ENCODE results near the gene OAF.

Gene OAF

DNA sequence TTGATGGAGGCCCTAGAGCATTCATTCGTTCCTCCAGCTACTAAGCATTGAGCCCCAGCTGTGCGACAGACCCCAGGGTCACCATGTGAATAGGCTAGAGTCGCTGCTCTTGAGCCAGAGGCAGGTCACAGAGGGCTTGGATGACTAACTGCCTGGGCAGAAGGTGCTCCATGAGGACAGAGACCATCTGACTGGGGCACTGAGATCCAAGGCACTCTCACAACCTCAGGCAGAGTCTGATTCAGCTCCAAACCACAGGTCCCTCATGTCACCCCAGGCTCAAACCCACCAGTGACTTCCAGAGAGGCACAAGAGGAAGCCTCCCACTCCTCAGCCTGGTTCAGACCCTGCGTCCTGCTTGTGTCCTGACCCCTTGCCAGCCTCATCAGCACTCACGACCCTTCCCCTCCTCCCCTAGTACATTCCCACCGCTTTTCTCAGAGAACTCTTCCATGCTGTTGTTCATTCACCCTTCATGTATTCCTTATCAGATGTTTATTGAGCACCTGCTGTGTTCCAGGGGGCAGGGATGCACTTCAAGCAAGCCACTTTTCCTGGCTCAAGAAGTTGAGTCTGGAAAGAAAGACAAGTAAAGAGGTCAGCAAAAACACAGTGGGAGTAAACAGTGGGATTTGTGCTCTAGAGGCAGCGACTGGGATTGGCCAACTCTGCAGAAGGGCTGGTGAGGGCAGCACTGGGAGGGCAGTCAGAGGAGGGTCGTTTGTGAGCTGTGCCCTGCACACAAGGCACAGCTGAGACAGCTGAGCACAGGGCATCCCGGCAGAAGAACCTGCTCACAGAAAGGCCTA lies 9.3 kb downstream of the OAF start:
- in situ Hi-C loops (cut with MboI; ENCODE audit: low sequenced_read_pairs) = no loop called here

GRCh38 chr11:120220747-120221037 lies 9.9 kb downstream of the OAF start:
- in situ Hi-C loops (cut with MboI; ENCODE audit: low sequenced_read_pairs) = no loop called here

DNA sequence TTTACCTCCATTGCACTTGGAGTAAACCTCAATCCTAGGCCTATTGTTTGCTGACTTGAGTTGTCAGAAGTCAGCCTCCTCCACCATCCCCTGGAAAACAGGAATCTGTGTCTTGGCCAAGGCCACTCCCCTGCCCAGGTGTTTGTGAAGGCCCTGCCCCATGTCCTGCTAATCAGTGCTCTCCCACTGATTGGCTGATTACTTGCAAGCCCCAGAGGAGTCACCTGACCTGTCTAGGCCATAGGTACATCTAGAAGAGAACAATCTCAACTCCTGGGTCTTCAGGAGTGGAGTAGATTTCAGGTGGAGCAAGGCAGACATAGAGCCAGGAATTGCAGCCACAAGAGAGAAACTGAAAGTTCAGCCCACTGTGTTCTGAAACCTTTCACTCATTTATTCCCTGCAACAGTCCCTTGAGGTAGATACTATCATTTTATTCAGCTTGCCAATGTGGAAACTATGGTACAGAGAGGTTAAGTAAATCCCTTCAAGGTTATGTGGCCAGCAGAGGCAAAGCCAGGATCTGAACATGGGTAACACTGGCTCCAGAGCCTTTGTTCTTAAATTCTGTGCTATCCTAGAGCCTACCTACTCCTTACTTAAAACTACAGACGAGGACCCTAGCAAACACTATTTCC lies 10.4 kb downstream of the OAF start:
- in situ Hi-C loops (cut with MboI; ENCODE audit: low sequenced_read_pairs) = no loop called here

GRCh38 chr11:120222916-120223315 lies 12.1 kb downstream of the OAF start:
- in situ Hi-C loops (cut with MboI; ENCODE audit: low sequenced_read_pairs) = no loop called here

DNA sequence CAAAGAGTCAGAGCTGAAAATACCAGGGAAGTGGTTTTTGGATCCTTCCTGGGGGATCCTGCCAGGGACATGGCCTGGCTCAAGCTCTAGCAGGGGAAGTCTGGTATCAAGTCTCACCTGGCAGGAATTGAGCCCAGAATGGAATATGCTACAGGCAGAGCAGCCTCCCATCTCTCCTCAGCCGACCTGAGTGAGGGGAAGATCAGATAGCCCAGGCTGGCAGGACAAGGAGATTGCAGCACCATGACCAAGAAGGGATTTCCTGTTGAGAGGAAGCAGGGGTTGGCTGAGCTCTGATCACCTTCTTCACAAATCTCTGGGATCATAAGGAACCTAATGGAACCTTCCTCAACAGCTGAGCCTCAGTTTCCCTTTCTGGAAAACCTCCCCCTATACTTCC lies 13.0 kb downstream of the OAF start:
- in situ Hi-C loops (cut with MboI; ENCODE audit: low sequenced_read_pairs) = no loop called here

DNA sequence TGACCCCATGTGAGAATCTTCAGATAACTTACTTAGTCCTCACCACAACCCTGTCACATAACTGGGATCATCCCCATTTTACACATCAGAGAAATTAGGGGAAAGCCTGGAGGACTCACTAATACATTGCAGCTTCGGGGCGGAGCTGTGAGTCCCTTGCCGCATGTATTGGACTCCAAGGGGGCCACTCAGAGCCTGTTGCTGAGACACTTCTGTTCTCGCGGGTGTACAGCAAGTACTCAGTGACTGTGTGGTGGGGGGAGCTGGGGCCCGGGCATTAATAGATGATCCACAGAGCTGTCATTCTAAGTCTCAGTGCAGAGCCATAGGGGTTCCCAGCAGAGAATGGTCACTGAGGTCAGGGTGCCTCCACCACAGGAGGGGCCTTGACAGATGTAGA lies 13.5 kb downstream of the OAF start:
- in situ Hi-C loops (cut with MboI; ENCODE audit: low sequenced_read_pairs) = no loop called here

DNA sequence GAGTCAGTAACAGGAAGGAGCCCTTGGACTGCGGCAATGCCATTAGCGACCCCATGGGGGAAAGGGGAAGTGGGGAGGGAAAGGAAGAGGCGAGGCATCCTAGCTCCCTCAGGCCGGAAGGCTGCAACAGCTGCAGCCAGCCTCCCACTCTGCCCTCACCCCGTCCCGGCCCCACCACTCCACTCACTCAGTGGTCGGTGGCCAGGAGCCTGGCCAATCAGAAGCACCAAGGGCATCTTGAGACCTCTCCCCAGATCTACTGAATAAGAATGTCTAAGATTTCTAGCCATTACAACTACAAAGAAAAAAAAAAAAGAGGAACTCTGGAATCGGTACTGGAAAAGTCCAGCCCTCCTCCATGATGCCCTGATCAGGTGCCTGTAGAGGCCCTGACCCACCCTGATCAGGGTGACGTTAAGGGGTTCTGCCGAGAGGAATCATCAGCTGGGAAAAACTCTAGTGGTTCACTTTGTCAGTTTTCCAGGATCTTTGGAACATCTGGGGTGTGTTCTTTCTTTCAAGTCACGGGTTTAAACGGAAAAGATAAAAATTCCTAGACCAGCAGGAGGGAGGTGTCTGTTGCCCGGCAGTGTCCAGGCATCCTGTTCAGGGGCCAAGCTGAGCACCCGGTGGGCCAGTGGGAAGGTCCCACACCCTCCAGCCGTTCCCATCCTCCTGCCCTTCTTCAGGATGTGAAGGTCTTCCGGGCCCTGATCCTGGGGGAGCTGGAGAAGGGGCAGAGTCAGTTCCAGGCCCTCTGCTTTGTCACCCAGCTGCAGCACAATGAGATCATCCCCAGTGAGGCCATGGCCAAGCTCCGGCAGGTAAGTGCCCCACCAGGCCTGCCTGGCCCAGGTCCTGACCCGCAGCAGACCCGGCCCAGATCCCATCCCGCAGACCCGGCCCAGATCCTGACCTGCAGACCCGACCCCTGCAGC lies 14.4 kb downstream of the OAF start:
- in situ Hi-C loops (cut with MboI; ENCODE audit: low sequenced_read_pairs) = loop anchor here (5.0 kb wide), 1 partner anchor 53 kb away; no protein-coding TSS in a partner anchor

GRCh38 chr11:120226242-120226641 lies 15.4 kb downstream of the OAF start:
- in situ Hi-C loops (cut with MboI; ENCODE audit: low sequenced_read_pairs) = loop anchor here (5.0 kb wide), 1 partner anchor 54 kb away; no protein-coding TSS in a partner anchor

- in situ Hi-C loops (cut with MboI; ENCODE audit: low sequenced_read_pairs) = loop anchor here (5.0 kb wide), 1 partner anchor 54 kb away; no protein-coding TSS in a partner anchor
Measured at GRCh38 chr11:120226714-120227113, 15.9 kb downstream of the OAF start.

- in situ Hi-C loops (cut with MboI; ENCODE audit: low sequenced_read_pairs) = loop anchor here (5.0 kb wide), 1 partner anchor 55 kb away; no protein-coding TSS in a partner anchor
Measured at GRCh38 chr11:120227228-120227852, 16.5 kb downstream of the OAF start.

- in situ Hi-C loops (cut with MboI; ENCODE audit: low sequenced_read_pairs) = loop anchor here (5.0 kb wide), 1 partner anchor 57 kb away; no protein-coding TSS in a partner anchor
Measured at GRCh38 chr11:120228794-120229384, 18.1 kb downstream of the OAF start.

- in situ Hi-C loops (cut with MboI; ENCODE audit: low sequenced_read_pairs) = loop anchor here (5.0 to 10.0 kb wide), 2 partner anchors 57 to 75 kb away; no protein-coding TSS in a partner anchor
Measured at GRCh38 chr11:120229451-120230424, 18.9 kb downstream of the OAF start.

DNA sequence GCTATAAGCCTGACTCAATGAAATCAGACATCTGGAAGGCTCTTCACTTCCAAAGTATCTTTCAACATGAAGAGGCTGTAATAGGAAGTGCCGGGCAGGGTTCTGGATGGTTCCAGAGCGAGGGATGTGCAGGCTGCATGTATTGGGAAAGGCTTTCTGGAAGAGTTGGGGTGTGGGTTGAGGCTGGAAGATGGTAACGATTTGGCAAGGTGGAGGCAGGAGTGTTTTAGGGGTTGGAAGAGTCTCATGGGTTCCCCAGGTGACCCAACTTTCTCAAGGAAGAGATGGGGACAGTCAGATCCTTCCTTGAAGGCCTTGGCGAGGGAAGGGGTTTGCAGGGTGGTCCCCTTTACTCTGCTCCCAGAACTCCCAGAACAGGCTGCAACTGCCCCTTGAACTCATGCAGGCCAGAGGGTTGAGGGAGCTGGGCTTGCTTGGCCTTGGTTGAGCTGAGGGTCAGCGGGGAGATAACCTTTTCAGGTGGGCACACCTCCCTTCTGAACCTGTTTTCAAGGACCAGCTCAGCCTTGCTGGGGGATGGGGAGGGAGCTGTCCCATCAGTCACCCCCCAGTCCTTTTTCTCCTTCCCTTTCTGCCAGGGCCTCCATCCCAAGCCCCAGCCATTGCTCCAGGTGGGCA lies 19.7 kb downstream of the OAF start:
- in situ Hi-C loops (cut with MboI; ENCODE audit: low sequenced_read_pairs) = loop anchor here (10.0 kb wide), 1 partner anchor 74 kb away; no protein-coding TSS in a partner anchor

- in situ Hi-C loops (cut with MboI; ENCODE audit: low sequenced_read_pairs) = loop anchor here (10.0 kb wide), 1 partner anchor 73 kb away; no protein-coding TSS in a partner anchor
Measured at GRCh38 chr11:120231963-120232362, 21.1 kb downstream of the OAF start.

DNA sequence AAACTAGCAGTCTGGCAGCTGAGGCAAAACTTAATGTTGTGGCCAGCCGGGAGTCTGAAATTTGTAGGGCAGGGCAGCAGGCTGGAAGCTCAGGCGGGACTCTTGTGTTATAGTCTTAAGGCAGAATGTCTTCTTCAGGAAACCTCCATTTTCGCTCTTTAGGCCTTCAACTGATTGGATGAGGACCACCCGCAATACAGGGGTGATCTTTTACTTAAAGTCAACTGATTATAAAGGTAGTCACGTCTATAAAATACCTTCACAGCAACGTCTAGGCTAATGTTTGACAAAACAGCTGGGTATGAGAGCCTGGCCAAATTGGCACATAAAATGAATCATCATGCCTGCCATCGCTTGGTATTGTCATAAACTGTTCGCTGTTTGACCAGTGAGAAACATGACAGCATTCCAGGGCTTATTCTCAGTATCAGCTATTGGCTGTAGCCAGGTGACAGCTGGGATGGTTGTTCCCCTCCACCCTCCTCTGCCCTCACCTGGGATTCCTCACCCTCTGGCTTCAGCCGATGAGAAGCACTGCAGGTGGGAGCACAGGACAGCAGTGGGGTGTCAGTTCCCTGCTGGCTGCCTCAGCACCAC lies 22.5 kb downstream of the OAF start:
- in situ Hi-C loops (cut with MboI; ENCODE audit: low sequenced_read_pairs) = loop anchor here (10.0 kb wide), 1 partner anchor 71 kb away; no protein-coding TSS in a partner anchor

DNA sequence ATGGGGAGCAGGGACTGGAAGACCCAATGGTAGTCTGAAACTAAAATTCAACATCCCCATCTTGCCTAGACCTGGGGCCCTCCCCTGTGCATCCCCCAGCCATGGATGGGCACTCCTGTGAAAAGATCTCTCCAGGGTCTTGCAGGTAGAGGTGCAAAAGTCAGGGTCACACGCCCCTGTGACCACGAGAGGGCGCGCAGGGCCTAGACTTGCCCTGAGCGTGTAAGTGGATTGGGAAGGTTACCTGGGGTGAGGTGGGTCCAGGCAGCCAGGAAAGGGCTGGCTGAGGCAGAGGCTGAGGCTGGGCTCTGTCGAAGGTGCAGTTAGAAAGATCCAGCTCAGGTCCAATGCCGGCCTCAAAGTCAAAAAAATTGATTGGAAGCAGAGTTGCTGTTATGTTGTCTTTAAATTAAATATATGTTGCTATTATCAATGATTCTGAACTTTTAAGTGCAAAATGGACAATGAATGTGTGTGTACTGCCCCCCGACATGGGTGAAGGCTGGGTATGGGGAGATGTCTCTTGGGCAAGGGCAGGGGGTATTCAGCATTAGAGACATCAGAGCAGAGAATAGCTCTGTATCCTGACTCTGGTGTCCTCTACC lies 24.3 kb downstream of the OAF start:
- in situ Hi-C loops (cut with MboI; ENCODE audit: low sequenced_read_pairs) = loop anchor here (10.0 kb wide), 1 partner anchor 70 kb away; no protein-coding TSS in a partner anchor

Data from HL-60/S4 treated with phorbol 12-myristate 13-acetate at 8.2 ng/mL for 4 days and 3 days (cell line).